Mesodermal cell (in vitro differentiated cells): Measurements from ENCODE around the gene AMBP.

ENCODE experiments used
- H3K27ac ChIP-seq: 2 replicates; pipeline ENCODE4 v1.7.0; 2013; ENCODE audit warnings: mild to moderate bottlenecking, low read depth, low read length, moderate library complexity; ENCODE audit not compliant: severe bottlenecking
- H3K36me3 ChIP-seq: 2 replicates; pipeline ENCODE4 v1.7.1; 2013; ENCODE audit warnings: mild to moderate bottlenecking, low read length, moderate library complexity; ENCODE audit not compliant: control insufficient read depth, insufficient read depth
- H3K4me1 ChIP-seq: one replicate; pipeline ENCODE4 v1.7.1; 2013; ENCODE audit warnings: mild to moderate bottlenecking, low read length; ENCODE audit not compliant: insufficient read depth, control insufficient read depth, poor library complexity, severe bottlenecking
- H3K4me3 ChIP-seq: 2 replicates; pipeline ENCODE4 v1.7.0; 2013; ENCODE audit warnings: low read length, control low read depth, mild to moderate bottlenecking; ENCODE audit not compliant: insufficient read depth, poor library complexity, severe bottlenecking; ENCODE audit errors: extremely low read depth
- H3K9me3 ChIP-seq: 2 replicates; pipeline ENCODE4 v1.7.1; 2013; ENCODE audit warnings: mild to moderate bottlenecking, low read length, moderate library complexity; ENCODE audit not compliant: control insufficient read depth
- WGBS, 2 experiments: methylation state at CpG; one replicate each; pipeline ENCODE4 v1.1.5; 2013; ENCODE audit warnings: missing lambda C conversion rate in 2 of 2; ENCODE audit not compliant: insufficient coverage in 2 of 2; 5-methylcytosine and 5-hydroxymethylcytosine counted together

AMBP gene

GRCh38 chr9:114016101-114016500 lies 62.0 kb downstream of the AMBP start:
- Histone ChIP-seq H3K4me1 (no peaks in the 10 kb centered on the region), H3K36me3 (peaks cover 46% of the 10 kb centered on the region), H3K4me3 (no peak overlapping the region), H3K9me3 (no peaks in the 10 kb centered on the region), H3K27ac (no peak overlapping the region)
- 90 to 91% methylated on average over 3 to 4 of the region's 6 CpGs for WGBS, 2 experiments

DNA sequence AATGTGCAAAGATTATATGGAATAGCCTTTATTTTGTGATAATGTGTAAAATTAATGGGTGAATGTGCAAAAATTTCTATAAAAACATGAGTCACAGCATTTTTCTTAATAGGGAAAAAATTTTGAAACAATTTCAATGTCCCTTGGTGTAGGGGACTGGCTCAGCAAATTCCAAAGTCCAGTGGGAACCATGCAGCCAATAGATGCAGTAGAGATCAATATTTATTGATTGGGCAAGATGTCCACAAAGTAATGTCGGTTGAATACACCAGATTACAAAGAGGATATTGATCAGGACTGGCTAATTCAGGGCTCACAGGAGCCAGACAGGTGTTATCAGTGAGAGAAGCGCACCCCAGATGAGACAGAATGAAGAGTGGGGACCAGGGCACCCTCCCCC lies 62.5 kb downstream of the AMBP start:
- WGBS, 2 experiments: 92 to 100% methylated on average over 2 of the region's 2 CpGs
- Histone ChIP-seq H3K27ac (no peak overlapping the region), H3K9me3 (no peaks in the 10 kb centered on the region), H3K4me1 (no peaks in the 10 kb centered on the region), H3K4me3 (no peak overlapping the region), H3K36me3 (peaks cover 51% of the 10 kb centered on the region)

GRCh38 chr9:114014044-114014443 lies 64.1 kb downstream of the AMBP start:
- Histone ChIP-seq H3K36me3 (peaks cover 50% of the 10 kb centered on the region), H3K27ac (no peak overlapping the region), H3K4me3 (no peak overlapping the region), H3K9me3 (no peaks in the 10 kb centered on the region), H3K4me1 (no peaks in the 10 kb centered on the region)

GRCh38 chr9:114012126-114012525 lies 66.0 kb downstream of the AMBP start:
- Histone ChIP-seq H3K4me1 (no peaks in the 10 kb centered on the region), H3K27ac (no peak overlapping the region), H3K9me3 (no peaks in the 10 kb centered on the region), H3K4me3 (no peak overlapping the region), H3K36me3 (peaks cover 52% of the 10 kb centered on the region)
- WGBS, 2 experiments: 100% methylated on average over 1 of the region's 2 CpGs; no CpG with 5 or more reads in 1 of the 2 experiments

DNA sequence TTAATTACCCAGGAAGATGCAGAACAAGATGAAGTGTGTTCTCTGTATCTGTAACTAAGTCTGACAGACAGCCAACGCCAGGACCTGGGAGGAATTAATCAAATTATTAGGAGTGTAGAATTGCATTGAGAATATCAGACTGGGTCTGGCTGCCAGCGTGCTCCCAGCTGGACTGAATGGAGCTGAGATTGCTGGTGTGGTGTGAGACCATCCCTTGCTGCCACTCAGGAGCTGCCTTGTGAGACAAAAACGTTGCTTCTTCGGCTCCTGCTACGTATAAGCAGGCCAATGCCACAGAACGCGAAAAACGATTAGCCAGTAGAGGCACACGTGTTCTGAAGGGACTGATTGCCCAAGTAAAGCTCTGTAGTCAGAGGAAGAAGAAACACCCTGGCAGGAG lies 66.8 kb downstream of the AMBP start:
- no peaks in the 10 kb centered on the region for H3K9me3 ChIP-seq
- no peaks in the 10 kb centered on the region for H3K4me1 ChIP-seq
- H3K36me3 ChIP-seq: peaks cover 51% of the 10 kb centered on the region
- 89 to 90% methylated on average over 9 of the region's 9 CpGs for WGBS, 2 experiments
- no peak overlapping the region for H3K4me3 ChIP-seq
- no peak overlapping the region for H3K27ac ChIP-seq
